Adipose tissue (tissue), 3 donors: ENCODE data around the gene TRAF1. TPM values are rescaled to one million over a fixed set of nuclear protein-coding genes. Genes with fewer than 3 reads are reported as not detected.

ENCODE experiments used
- H3K27ac ChIP-seq: one replicate; pipeline ENCODE4 v1.5.1; 2013; ENCODE audit warnings: low read depth, low read length
- WGBS, 3 donors: extraction: QIAGEN DNeasy Blood & Tissue Kit; methylation state at CpG; one replicate each; pipeline ENCODE4 v1.1.7; 2013; 5-methylcytosine and 5-hydroxymethylcytosine counted together
- polyA plus RNA-seq, 3 donors: library from polyadenylated mRNA; stranded (reverse); fragments of 200-250 nt; gene quantifications; one replicate each; pipeline ENCODE4 v1.2.3, GENCODE V29; 2013
- donor health status: healthy with polysubstance abuse.
- donor health status: Bipolar disorder and iron deficiency.
- donor health status: healthy.

Gene TRAF1
- polyA plus RNA-seq, 3 donors = 2.4 to 5.3 (median 4.0) TPM

DNA sequence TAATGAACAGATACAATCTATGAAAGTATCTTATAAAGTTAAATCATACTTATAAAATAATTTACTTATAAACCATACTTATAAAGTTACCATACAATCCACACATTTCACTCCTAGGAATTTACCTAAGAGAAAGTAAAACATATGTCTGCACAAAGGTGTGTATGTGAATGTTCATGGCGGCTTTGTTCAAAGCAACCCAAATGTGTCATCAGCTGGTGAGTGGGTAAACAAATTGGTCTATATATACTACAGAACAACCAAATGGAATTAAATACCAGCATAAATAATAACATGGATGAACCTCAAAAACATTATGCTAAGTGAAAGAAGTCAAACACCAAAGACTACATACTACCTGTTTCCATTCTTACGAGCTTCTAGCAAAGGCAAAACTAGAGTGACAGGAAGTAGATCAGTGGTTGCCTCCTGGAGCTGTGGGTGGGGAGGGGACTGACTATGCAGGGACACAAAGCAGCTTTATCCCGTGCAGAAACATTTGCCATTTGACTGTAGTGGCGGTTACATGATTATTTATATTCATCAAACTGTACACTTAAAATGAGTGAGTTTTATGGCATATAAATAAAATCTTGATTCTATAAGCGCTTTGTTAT lies 10.6 kb downstream of the TRAF1 start:
- WGBS, 3 donors = 65 to 78% (median 66%) methylated on average over 5 of the region's 5 CpGs
- H3K27ac ChIP-seq = no peak overlapping the region

- H3K27ac ChIP-seq = no peak overlapping the region
- 93 to 98% (median 94%) methylated on average over 6 of the region's 6 CpGs for WGBS, 3 donors
These were observed 11.6 kb downstream of the TRAF1 start for GRCh38 chr9:120914953-120915352.

- H3K27ac ChIP-seq = no peak overlapping the region
- WGBS, 3 donors = 64 to 83% (median 83%) methylated on average over 3 of the region's 3 CpGs
These were observed 12.2 kb downstream of the TRAF1 start for GRCh38 chr9:120914396-120914795.

GRCh38 chr9:120913647-120914264 lies 12.8 kb downstream of the TRAF1 start:
- 87 to 98% (median 90%) methylated on average over 4 of the region's 4 CpGs for WGBS, 3 donors
- no peak overlapping the region for H3K27ac ChIP-seq

GRCh38 chr9:120912958-120913646 lies 13.5 kb downstream of the TRAF1 start:
- H3K27ac ChIP-seq = no peak overlapping the region
- WGBS, 3 donors = 86 to 92% (median 90%) methylated on average over 13 of the region's 13 CpGs

- 84 to 93% (median 93%) methylated on average over 8 to 9 of the region's 9 CpGs for WGBS, 3 donors
- H3K27ac ChIP-seq = no peak overlapping the region
These were observed 15.2 kb downstream of the TRAF1 start for GRCh38 chr9:120911295-120911837.

DNA sequence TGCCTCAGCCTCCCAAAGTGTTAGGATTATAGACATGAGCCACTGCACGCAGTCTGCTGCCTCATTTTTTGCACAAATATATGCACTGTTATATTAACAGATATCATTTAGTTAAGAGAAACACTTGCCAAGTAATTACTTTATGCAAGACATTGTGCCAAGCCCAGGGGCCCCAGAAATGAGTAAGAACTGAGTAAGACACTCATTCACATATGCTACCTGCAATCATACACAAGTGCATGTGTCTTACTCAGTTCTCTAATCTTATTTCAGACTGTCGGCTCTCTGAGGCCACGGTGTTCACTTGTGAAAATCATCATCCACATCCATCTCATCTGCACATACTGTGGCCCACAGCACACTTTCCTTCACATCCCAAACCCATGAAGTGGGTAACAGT lies 16.0 kb downstream of the TRAF1 start:
- H3K27ac ChIP-seq = no peak overlapping the region
- 91 to 93% (median 93%) methylated on average over 3 of the region's 3 CpGs for WGBS, 3 donors

GRCh38 chr9:120909904-120910303 lies 16.7 kb downstream of the TRAF1 start:
- H3K27ac ChIP-seq = no peak overlapping the region
- WGBS, 3 donors = 59 to 70% (median 64%) methylated on average over 5 of the region's 5 CpGs

DNA sequence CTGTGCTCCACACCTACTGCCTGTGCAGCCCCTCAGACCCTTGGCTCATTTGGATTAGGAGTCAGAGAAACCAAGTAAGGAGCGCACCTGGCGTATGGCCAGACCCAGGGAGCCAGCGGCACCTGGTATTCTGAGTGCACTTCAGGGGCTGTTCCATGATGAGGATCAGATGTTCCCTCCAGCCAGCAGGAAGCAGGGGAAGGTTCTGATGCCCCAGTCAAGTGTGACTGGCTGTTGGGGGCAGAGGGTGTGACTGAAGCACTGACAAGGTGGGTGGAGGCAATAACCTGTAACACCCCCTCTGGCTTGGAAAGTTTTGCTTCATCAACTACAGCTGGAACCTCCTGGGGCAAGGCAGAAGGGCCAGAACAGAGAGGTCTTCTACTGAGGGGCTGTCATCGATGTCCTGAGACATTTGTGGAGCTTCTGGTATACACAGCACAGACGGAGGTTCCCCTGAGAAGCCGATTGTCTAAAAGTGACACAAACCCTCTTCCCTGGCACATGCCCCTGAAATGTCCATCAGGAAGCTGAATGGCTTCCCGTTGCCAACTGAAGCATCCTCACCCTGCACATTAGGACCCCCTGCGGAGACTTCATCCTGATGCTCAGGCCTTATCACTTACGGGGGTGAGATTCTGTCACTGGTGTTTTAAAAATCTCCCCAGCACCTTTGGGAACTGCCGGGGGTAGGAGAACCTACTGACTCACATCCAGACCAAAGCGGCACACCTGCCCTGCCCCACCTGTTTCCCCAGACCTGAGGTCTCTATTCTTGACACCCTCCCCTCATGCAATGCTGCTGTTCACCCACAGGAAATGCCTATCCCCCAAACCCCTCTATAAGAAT lies 21.1 kb downstream of the TRAF1 start:
- no peak overlapping the region for H3K27ac ChIP-seq
- WGBS, 3 donors = 87 to 88% (median 87%) methylated on average over 11 of the region's 11 CpGs

DNA sequence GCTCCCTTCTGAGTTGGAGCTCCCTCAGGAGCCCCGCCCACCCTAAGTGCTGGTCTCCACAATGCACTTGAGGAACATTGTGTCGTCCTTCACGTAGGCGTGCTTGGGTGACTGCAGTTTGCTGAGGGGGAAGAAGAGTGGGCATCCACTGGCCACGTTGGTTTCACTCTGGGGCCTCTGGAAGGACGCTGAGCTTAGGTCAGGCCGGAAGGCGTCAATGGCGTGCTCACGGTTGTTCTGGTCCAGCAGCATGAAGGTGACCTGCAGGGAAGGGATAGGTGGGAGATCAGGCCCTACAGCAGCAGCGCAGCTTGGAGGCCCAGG lies 21.7 kb downstream of the TRAF1 start:
- no peak overlapping the region for H3K27ac ChIP-seq
- 93 to 97% (median 96%) methylated on average over 11 of the region's 11 CpGs for WGBS, 3 donors

- no peak overlapping the region for H3K27ac ChIP-seq
- 84 to 91% (median 87%) methylated on average over 16 of the region's 16 CpGs for WGBS, 3 donors
These were observed 22.3 kb downstream of the TRAF1 start for GRCh38 chr9:120904061-120904977.

- 76 to 80% (median 78%) methylated on average over 14 of the region's 14 CpGs for WGBS, 3 donors
- no peak overlapping the region for H3K27ac ChIP-seq
These were observed 23.7 kb downstream of the TRAF1 start for GRCh38 chr9:120902569-120903535.

DNA sequence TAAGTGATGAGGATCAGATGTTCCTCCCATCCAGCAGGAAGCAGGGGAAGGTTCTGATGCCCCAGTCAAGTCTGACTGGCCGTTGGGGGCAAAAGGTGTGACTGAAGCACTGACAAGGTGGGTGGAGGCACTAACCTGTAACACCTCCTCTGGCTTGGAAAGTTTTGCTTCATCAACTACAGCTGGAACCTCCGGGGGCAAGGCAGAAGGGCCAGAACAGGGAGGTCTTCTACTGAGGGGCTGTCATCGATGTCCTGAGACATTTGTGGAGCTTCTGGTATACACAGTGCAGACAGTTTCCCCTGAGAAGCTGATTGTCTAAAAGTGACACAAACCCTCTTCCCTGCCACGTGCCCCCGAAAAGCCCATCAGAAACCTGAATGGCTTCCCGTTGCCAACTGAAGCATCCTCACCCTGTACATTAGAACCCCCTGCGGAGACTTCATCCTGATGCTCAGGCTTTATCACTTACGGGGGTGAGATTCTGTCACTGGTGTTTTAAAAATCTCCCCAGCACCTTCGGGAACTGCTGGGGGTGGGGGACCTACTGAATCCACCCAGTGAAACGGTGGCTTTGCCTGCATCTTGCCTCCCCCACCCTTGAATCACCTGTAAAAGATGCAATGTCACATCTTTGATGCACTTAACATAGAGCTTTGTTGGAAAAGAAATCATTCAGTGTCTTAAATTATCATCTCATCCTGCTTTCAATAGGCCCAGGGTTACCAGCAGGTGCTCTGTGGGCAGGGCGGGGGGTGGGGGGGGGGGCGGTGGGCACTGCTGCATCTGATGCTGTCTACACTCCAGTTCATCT lies 24.6 kb downstream of the TRAF1 start:
- WGBS, 3 donors = 80 to 85% (median 84%) methylated on average over 12 of the region's 12 CpGs

GRCh38 chr9:120900824-120901223 lies 25.8 kb downstream of the TRAF1 start:
- H3K27ac ChIP-seq = no peak overlapping the region
- 81 to 92% (median 88%) methylated on average over 2 to 3 of the region's 3 CpGs for WGBS, 3 donors

More for the DNA sequence above, 24.6 kb downstream of the TRAF1 start:
- H3K27ac ChIP-seq = no peak overlapping the region

- WGBS, 3 donors = 84 to 95% (median 85%) methylated on average over 5 to 6 of the region's 6 CpGs
- H3K27ac ChIP-seq = no peak overlapping the region
These were observed 27.0 kb downstream of the TRAF1 start for GRCh38 chr9:120899490-120900068.

GRCh38 chr9:120898396-120898795 lies 28.2 kb downstream of the TRAF1 start:
- 78 to 93% (median 93%) methylated on average over 3 of the region's 3 CpGs for WGBS, 3 donors
- H3K27ac ChIP-seq = no peak overlapping the region
